ENCODE results near the gene ZFP82.

- TF ChIP-seq CTCF (optimal IDR thresholded peaks at IDR 0.05 in 1 of 3, IDR thresholded peaks at IDR 0.05 in 1 of 3, conservative IDR thresholded peaks at IDR 0.05 in 1 of 3; ENCODE audit: extremely low read depth in 1 of 3, insufficient read depth in 2 of 3, low read length in 3 of 3): no peak
- no peak for TF ChIP-seq EZH2 (IDR thresholded peaks at IDR 0.05; ENCODE audit: low read length)
Observed at GRCh38 chr19:36417752-36418286, 625 bp downstream of the ZFP82 start.
